ENCODE measurements around the gene QKI. TPM values are rescaled to one million over a fixed set of nuclear protein-coding genes. Genes with fewer than 3 reads are reported as not detected.

QKI gene
- total RNA-seq, 1 experiment from 2014 or later, result 176 TPM

DNA sequence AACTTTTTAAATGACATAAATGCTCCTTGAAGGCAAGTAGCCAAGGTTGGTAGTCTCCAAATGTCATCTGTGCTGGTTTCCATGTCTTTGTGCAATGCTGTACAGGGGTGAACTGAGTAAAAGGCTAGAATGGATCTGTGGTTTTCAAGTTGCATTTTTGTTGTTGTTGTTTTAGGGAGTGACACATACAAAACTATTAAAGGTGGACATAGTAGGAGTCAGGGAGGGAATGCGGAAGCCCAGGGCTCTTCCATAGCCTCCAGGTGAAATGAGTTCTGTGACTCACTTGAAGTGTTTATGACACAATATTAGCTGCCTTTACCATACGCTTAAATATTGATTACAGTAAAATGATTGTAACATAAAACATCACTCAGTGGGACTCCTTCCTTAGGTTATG, 22.5 kb upstream of the QKI start:
- no peak overlapping the region for H3K27ac ChIP-seq (ENCODE audit: insufficient read length, low read depth, low read length)
- no peak overlapping the region for H3K4me2 ChIP-seq (ENCODE audit: insufficient read depth, insufficient read length, low read length)
- no peaks in the 10 kb centered on the region; a peak in 1 of 5 replicates for H3K9me3 Mint-ChIP-seq
- no peak overlapping the region for H2AFZ ChIP-seq (ENCODE audit: low read length)
- no peak overlapping the region for H3K23ac ChIP-seq (ENCODE audit: insufficient read length, low read depth, low read length)
- no peaks in the 10 kb centered on the region for H4K20me1 ChIP-seq (ENCODE audit: control insufficient read depth, insufficient read depth, insufficient read length)
- no peak overlapping the region for H4K91ac ChIP-seq (ENCODE audit: insufficient read length, low read depth, low read length)
- no peak overlapping the region for H4K5ac ChIP-seq (ENCODE audit: insufficient read length, low read depth, low read length)
- no peak overlapping the region for H3K56ac ChIP-seq (ENCODE audit: insufficient read length, low read depth, low read length)
- no peak overlapping the region for H3K9ac ChIP-seq (ENCODE audit: extremely low read depth, insufficient read length, low read length)
- no peak overlapping the region for H2BK120ac ChIP-seq (ENCODE audit: low read depth, low read length, poor library complexity, severe bottlenecking)
- no peaks in the 10 kb centered on the region for H3K27me3 ChIP-seq (ENCODE audit: insufficient read depth, low read length)
- H3K4me3 Mint-ChIP-seq, result no peak overlapping the region
- no CpG with 5 or more reads among the region's 2 CpGs for WGBS (ENCODE audit: extremely low coverage, insufficient read length, low lambda C conversion rate)
- no peaks in the 10 kb centered on the region for H3K27me3 Mint-ChIP-seq (ENCODE audit: low read depth)
- H3K4me1 ChIP-seq (ENCODE audit: insufficient read depth, low read length), result peaks cover 2% of the 10 kb centered on the region; the same call in 1 of the 2 replicates
- no peak overlapping the region for H2BK15ac ChIP-seq (ENCODE audit: low read depth, low read length)
- no peak overlapping the region for H2BK12ac ChIP-seq (ENCODE audit: insufficient read length, low read depth, low read length)
- TF ChIP-seq, protein P1, sequence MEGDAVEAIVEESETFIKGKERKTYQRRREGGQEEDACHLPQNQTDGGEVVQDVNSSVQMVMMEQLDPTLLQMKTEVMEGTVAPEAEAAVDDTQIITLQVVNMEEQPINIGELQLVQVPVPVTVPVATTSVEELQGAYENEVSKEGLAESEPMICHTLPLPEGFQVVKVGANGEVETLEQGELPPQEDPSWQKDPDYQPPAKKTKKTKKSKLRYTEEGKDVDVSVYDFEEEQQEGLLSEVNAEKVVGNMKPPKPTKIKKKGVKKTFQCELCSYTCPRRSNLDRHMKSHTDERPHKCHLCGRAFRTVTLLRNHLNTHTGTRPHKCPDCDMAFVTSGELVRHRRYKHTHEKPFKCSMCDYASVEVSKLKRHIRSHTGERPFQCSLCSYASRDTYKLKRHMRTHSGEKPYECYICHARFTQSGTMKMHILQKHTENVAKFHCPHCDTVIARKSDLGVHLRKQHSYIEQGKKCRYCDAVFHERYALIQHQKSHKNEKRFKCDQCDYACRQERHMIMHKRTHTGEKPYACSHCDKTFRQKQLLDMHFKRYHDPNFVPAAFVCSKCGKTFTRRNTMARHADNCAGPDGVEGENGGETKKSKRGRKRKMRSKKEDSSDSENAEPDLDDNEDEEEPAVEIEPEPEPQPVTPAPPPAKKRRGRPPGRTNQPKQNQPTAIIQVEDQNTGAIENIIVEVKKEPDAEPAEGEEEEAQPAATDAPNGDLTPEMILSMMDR (conservative IDR thresholded peaks at IDR 0.05), result no peak
- H3K14ac ChIP-seq (ENCODE audit: insufficient read depth, low read length), result no peak overlapping the region
- H3K4ac ChIP-seq (ENCODE audit: low read depth, low read length), result no peak overlapping the region
- H3K36me3 Mint-ChIP-seq (ENCODE audit: insufficient read depth in 1 of 3, low read depth in 3 of 3), result peaks cover 0 to 4% (median 0%) of the 10 kb centered on the region in 3 experiments; a peak in 1 of 7 replicates
- peak overlapping the region in 1 of 3 experiments; percentile 8; a peak in 1 of 7 replicates for H3K27ac Mint-ChIP-seq
- no peak overlapping the region for H3K18ac ChIP-seq (ENCODE audit: insufficient read length, low read depth, low read length)
- H4K8ac ChIP-seq (replicated peaks; ENCODE audit: insufficient read length, low read depth, low read length), result no peak overlapping the region
- no peak overlapping the region for H2AK5ac ChIP-seq (ENCODE audit: insufficient read length, low read length)
- no peak overlapping the region for H3T11ph ChIP-seq (ENCODE audit: low read length)
- peaks cover 23 to 27% of the 10 kb centered on the region in 2 experiments for H3K4me1 Mint-ChIP-seq
- H3K79me1 ChIP-seq (ENCODE audit: insufficient read depth, low read depth, low read length, poor library complexity, severe bottlenecking), result no peaks in the 10 kb centered on the region
- DNase-seq, result no peak
- no peaks in the 10 kb centered on the region for H3K9me3 ChIP-seq (ENCODE audit: control insufficient read depth, low read depth, low read length)
- H2BK20ac ChIP-seq (ENCODE audit: low read depth, low read length, poor library complexity, severe bottlenecking), result no peak overlapping the region
- peaks cover 3% of the 10 kb centered on the region for H3K23me2 ChIP-seq (ENCODE audit: insufficient read length, low read depth, low read length, poor library complexity, severe bottlenecking)
- no peak overlapping the region for H2BK5ac ChIP-seq (ENCODE audit: insufficient read length, low read length)
- H3K79me2 ChIP-seq (ENCODE audit: insufficient read depth, low read length), result no peaks in the 10 kb centered on the region
